Loucy (cell line): ENCODE results near the gene KCNK3.

Source experiments
- H2AFZ ChIP-seq: fragments of 200-600 bp; sonication (generic); 2 replicates; pipeline ENCODE4 v1.6.0; 2016; ENCODE audit warnings: antibody characterized with exemption, mild to moderate bottlenecking, low read length, moderate library complexity
- H3F3A ChIP-seq: fragments of 200-600 bp; 2 replicates; pipeline ENCODE4 v1.6.0; 2016; ENCODE audit warnings: antibody characterized with exemption, low read depth, mild to moderate bottlenecking
- H3K27me3 ChIP-seq: fragments of 200-600 bp; sonication (generic); 2 replicates; pipeline ENCODE4 v1.6.1; 2014; ENCODE audit warnings: low read length, mild to moderate bottlenecking; ENCODE audit not compliant: insufficient read depth, poor library complexity, severe bottlenecking
- H3K36me3 ChIP-seq: fragments of 200-600 bp; sonication (generic); 2 replicates; pipeline ENCODE4 v1.6.1; 2016; ENCODE audit warnings: low read length; ENCODE audit not compliant: insufficient read depth
- H3K4me1 ChIP-seq: fragments of 200-600 bp; sonication (generic); 2 replicates; pipeline ENCODE4 v1.5.1; 2014; ENCODE audit warnings: low read length, mild to moderate bottlenecking; ENCODE audit not compliant: insufficient read depth, poor library complexity, severe bottlenecking
- H3K4me2 ChIP-seq: fragments of 200-600 bp; sonication (generic); 2 replicates; pipeline ENCODE4 v1.6.0; 2014; ENCODE audit warnings: antibody characterized with exemption, low read length, low read depth, mild to moderate bottlenecking; ENCODE audit not compliant: poor library complexity, severe bottlenecking
- H3K4me3 ChIP-seq: fragments of 200-600 bp; sonication (generic); 2 replicates; pipeline ENCODE4 v1.5.1; 2014; ENCODE audit warnings: low read length, mild to moderate bottlenecking, mixed read lengths; ENCODE audit not compliant: poor library complexity, severe bottlenecking
- H3K79me2 ChIP-seq: fragments of 200-600 bp; sonication (generic); 2 replicates; pipeline ENCODE4 v1.6.1; 2014; ENCODE audit warnings: low read length; ENCODE audit not compliant: insufficient read depth
- H3K9ac ChIP-seq: fragments of 200-600 bp; sonication (generic); 2 replicates; pipeline ENCODE4 v1.6.0; 2014; ENCODE audit warnings: mild to moderate bottlenecking, low read depth, low read length, moderate library complexity; ENCODE audit not compliant: poor library complexity, severe bottlenecking
- H3K9me2 ChIP-seq: fragments of 200-600 bp; sonication (generic); replicated peaks from 2 replicates; pipeline ENCODE4 v1.6.1; 2016; ENCODE audit warnings: low read depth, low read length, mixed read lengths
- H3K9me3 ChIP-seq: fragments of 200-600 bp; sonication (generic); 2 replicates; pipeline ENCODE4 v1.6.1; 2014; ENCODE audit warnings: mild to moderate bottlenecking, antibody characterized with exemption, low read length, low read depth; ENCODE audit not compliant: insufficient read depth
- H4K20me1 ChIP-seq: fragments of 200-600 bp; sonication (generic); 2 replicates; pipeline ENCODE4 v1.6.0; 2014; ENCODE audit warnings: antibody characterized with exemption, low read length, mild to moderate bottlenecking; ENCODE audit not compliant: insufficient read depth, poor library complexity, severe bottlenecking
- EZH2phosphoT487 ChIP-seq: fragments of 200-600 bp; IDR thresholded peaks from 2 replicates; pipeline ENCODE4 v1.6.1; 2018; ENCODE audit warnings: antibody characterized with exemption, mild to moderate bottlenecking, moderate library complexity, borderline replicate concordance
- TF ChIP-seq, protein P1 (sequence below): fragments of 200-600 bp; sonication (generic); conservative IDR thresholded peaks from 2 replicates; pipeline ENCODE4 v1.5.1; 2014; ENCODE audit warnings: mild to moderate bottlenecking, antibody characterized with exemption, low read length

Gene KCNK3

GRCh38 chr2:26670171-26670570 is 22.4 kb upstream of the KCNK3 start:
- no peaks in the 10 kb centered on the region for H3K79me2 ChIP-seq
- H3F3A ChIP-seq: no peaks in the 10 kb centered on the region
- H3K36me3 ChIP-seq: no peaks in the 10 kb centered on the region
- H3K9me2 ChIP-seq: no peaks in the 10 kb centered on the region
- H3K4me1 ChIP-seq: no peaks in the 10 kb centered on the region
- H3K9me3 ChIP-seq: peaks cover 4% of the 10 kb centered on the region; the same call in 1 of the 2 replicates
- TF ChIP-seq EZH2phosphoT487: no peak
- TF ChIP-seq, protein P1, sequence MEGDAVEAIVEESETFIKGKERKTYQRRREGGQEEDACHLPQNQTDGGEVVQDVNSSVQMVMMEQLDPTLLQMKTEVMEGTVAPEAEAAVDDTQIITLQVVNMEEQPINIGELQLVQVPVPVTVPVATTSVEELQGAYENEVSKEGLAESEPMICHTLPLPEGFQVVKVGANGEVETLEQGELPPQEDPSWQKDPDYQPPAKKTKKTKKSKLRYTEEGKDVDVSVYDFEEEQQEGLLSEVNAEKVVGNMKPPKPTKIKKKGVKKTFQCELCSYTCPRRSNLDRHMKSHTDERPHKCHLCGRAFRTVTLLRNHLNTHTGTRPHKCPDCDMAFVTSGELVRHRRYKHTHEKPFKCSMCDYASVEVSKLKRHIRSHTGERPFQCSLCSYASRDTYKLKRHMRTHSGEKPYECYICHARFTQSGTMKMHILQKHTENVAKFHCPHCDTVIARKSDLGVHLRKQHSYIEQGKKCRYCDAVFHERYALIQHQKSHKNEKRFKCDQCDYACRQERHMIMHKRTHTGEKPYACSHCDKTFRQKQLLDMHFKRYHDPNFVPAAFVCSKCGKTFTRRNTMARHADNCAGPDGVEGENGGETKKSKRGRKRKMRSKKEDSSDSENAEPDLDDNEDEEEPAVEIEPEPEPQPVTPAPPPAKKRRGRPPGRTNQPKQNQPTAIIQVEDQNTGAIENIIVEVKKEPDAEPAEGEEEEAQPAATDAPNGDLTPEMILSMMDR: no peak
- H3K27me3 ChIP-seq: no peaks in the 10 kb centered on the region
- no peak overlapping the region for H2AFZ ChIP-seq
- H3K4me3 ChIP-seq: no peak overlapping the region
- no peak overlapping the region for H3K9ac ChIP-seq
- no peaks in the 10 kb centered on the region for H4K20me1 ChIP-seq
- H3K4me2 ChIP-seq: no peak overlapping the region

- Histone ChIP-seq H3K27me3 (no peaks in the 10 kb centered on the region), H3K36me3 (no peaks in the 10 kb centered on the region), H3F3A (no peaks in the 10 kb centered on the region), H3K9ac (no peak overlapping the region), H2AFZ (no peak overlapping the region), H3K9me3 (no peaks in the 10 kb centered on the region), H4K20me1 (no peaks in the 10 kb centered on the region), H3K79me2 (no peaks in the 10 kb centered on the region), H3K9me2 (no peaks in the 10 kb centered on the region), H3K4me2 (no peak overlapping the region), H3K4me1 (no peaks in the 10 kb centered on the region), H3K4me3 (no peak overlapping the region)
- TF ChIP-seq, protein P1: no peak
- no peak for TF ChIP-seq EZH2phosphoT487
Measured at GRCh38 chr2:26670931-26671460, 21.5 kb upstream of the KCNK3 start.

DNA sequence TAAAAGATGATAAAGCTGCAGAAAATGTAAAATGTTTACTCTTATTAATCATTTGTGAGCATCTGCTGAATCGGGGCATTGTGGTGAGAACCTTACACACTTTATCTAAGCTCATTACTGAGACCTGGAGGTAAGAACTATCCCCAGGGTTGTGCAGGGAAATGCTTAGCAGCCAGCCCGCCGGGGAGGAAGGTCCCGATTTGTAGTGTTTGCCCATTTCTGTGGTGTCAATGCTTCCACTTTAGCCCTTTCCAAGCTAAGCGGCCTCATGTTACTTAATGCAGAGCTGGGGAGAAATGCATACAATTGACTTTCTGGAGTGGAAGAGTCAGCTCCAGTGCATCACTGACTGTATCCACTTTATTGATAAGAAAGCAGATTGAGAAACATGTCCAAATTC is 20.8 kb upstream of the KCNK3 start:
- no peaks in the 10 kb centered on the region for H3K36me3 ChIP-seq
- no peaks in the 10 kb centered on the region for H3K4me1 ChIP-seq
- no peak overlapping the region for H2AFZ ChIP-seq
- H3K9me2 ChIP-seq: no peaks in the 10 kb centered on the region
- no peaks in the 10 kb centered on the region for H3K79me2 ChIP-seq
- no peaks in the 10 kb centered on the region for H3K9me3 ChIP-seq
- TF ChIP-seq, protein P1: no peak
- TF ChIP-seq EZH2phosphoT487: no peak
- H3K4me2 ChIP-seq: no peak overlapping the region
- no peak overlapping the region for H3K9ac ChIP-seq
- H4K20me1 ChIP-seq: no peaks in the 10 kb centered on the region
- H3K4me3 ChIP-seq: no peak overlapping the region
- H3F3A ChIP-seq: no peaks in the 10 kb centered on the region
- H3K27me3 ChIP-seq: no peaks in the 10 kb centered on the region
